GM12892 (cell line): Measurements from ENCODE around the gene GUCY1B1.

Experiments used
- POLR2A ChIP-seq: IDR thresholded peaks from 2 replicates; pipeline ENCODE4 v1.6.1; 2011; ENCODE audit warnings: low read depth, low read length, control low read depth
- POLR2AphosphoS5 ChIP-seq: IDR thresholded peaks from 2 replicates; pipeline ENCODE4 v1.6.1; 2011; ENCODE audit warnings: low read depth, low read length, control low read depth
- TAF1 ChIP-seq: IDR thresholded peaks from 2 replicates; pipeline ENCODE4 v1.6.1; 2011; ENCODE audit warnings: low read depth, mild to moderate bottlenecking, control low read depth, low read length, borderline replicate concordance

DNA sequence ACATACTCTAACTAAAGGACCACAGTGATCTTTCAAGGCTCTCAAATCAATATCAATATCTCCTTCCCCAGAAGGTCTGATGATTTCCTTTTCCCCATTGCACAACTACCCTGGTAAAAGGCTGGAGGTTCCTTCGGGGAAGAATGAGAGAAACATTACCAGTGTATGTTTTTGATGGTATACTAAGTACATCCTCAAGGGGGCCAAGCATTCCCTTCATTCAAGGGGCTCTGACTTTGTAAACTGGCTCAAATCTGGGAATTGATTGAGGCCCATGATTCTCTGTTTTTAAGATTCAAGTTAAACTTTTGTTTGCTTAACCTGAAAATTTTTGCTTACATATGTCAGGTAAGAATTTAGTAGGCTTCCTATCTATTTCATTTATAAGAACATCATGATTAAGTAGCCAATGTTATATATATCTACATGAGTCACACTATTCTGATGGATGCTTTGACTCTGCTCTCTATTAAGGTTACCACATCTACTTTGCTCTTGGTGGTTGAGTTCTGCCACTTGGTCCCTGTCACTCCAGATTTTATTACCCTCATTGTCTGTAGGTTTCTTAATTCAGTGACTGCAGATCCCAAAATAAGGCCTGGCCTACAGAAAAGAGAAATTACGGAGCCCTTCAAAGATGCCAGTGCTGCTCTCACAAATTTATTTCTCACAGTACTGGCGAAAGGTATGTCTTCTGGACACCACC, 16.4 kb upstream of the GUCY1B1 start:
- no peak for TF ChIP-seq POLR2A
- no peak for TF ChIP-seq POLR2AphosphoS5
- TF ChIP-seq TAF1, result no peak
